Measurements from ENCODE around the gene ASTL.

Gene ASTL

DNA sequence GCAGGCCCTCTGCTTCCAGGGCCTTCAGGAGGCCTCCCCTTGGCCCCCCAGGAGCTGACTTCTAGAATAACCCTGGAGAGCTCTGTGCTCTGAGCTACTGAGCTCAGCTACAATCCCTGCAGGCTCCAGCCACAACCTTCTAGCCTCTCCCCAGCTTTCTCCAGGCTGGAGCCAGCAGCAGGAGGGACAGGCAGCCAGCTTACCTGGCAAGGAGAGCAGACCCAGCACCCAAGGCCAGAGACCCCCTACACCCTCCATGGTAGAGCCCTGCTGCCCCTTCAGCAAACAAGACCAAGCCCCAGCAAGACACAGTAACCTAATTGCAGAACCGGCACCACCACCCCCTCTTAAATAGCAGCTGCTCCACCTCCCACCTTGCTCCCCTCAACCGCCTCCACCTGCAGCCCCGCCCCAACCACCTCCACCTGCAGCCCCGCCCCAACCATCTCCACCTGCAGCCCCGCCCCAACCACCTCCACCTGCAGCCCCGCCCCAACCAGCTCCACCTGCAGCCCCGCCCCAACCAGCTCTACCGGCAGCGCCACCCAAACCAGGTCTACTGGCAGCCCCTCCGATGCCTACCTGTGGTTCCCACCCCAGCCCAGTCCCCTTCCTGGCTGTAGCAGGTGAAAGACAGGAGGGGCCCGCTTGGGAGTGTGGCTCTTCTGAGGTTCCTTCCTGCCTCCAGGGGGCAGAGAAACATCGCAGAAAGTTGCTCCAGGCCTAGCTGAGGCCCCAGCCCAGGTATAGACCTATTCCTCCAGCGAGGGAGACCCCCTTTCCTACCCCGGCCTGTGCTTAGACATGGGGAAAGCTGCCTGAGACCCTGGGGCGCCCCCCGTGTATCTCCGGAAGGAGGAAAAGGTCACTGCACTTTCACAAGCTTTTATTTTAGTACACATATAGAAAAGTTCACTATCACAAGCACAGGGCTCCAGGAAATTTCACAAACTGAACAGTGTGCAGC is at the start of gene ASTL:
Gene ASTL, minus strand, starts transcription at position 324 of the 967 bp plus-strand sequence. Its CDS starts 66 bp downstream, at position 258.
- H3K27ac ChIP-seq = no peak within 1 kb of the TSS
- CTCF ChIA-PET = interaction anchor here (0.5 to 2.3 kb wide), 14 partner anchors 11 to 626 kb away, joined by 3 to 32 read pairs (median 4); partner anchors contain the start of gene ADRA2B
- POLR2A ChIA-PET (ENCODE audit: low non-redundant PET) = interaction anchor here (0.7 kb wide), 1 partner anchor 11 kb away, joined by 3 read pairs; no protein-coding TSS in a partner anchor
- DNase-seq (ENCODE audit: low spot score) = peak; percentile 40
- TF ChIP-seq, protein P1, sequence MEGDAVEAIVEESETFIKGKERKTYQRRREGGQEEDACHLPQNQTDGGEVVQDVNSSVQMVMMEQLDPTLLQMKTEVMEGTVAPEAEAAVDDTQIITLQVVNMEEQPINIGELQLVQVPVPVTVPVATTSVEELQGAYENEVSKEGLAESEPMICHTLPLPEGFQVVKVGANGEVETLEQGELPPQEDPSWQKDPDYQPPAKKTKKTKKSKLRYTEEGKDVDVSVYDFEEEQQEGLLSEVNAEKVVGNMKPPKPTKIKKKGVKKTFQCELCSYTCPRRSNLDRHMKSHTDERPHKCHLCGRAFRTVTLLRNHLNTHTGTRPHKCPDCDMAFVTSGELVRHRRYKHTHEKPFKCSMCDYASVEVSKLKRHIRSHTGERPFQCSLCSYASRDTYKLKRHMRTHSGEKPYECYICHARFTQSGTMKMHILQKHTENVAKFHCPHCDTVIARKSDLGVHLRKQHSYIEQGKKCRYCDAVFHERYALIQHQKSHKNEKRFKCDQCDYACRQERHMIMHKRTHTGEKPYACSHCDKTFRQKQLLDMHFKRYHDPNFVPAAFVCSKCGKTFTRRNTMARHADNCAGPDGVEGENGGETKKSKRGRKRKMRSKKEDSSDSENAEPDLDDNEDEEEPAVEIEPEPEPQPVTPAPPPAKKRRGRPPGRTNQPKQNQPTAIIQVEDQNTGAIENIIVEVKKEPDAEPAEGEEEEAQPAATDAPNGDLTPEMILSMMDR (conservative IDR thresholded peaks at IDR 0.05; ENCODE audit: low read depth) = peak; percentile 37

DNA sequence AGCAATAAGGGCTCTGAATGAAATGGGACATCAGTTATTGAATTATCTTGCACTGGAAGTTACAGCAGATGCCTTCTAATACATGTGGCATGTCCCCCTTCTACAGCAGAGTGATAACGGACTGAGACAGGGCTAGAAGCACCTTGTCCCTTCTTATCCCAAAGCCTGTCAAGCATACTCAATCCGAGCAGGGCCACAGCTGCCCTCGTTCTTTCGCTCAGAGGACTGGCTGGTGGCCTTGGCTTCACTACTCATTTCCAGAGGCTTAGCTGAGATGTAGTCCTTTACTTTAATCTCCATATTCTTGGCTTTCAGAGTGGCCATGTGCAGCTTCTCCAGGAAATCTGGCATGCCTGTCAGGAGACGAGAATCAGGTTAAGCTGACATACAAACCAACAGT is 48.3 kb upstream of the ASTL start:
- DNase-seq (ENCODE audit: low spot score) = no peak
- TF ChIP-seq, protein P1 (conservative IDR thresholded peaks at IDR 0.05; ENCODE audit: low read depth) = no peak
- no peak overlapping the region for H3K27ac ChIP-seq
- ChIA-PET CTCF (interaction anchor here (0.5 to 1.2 kb wide), 2 partner anchors 12 to 61 kb away, joined by 3 to 4 read pairs; no protein-coding TSS in a partner anchor), POLR2A (ENCODE audit: low non-redundant PET) (no interaction called here)

- H3K27ac ChIP-seq = no peak overlapping the region
- CTCF ChIA-PET = interaction anchor here (1.2 kb wide), 1 partner anchor 11 kb away, joined by 3 read pairs; no protein-coding TSS in a partner anchor
- TF ChIP-seq, protein P1 (conservative IDR thresholded peaks at IDR 0.05; ENCODE audit: low read depth) = no peak
- DNase-seq (ENCODE audit: low spot score) = no peak
- POLR2A ChIA-PET (ENCODE audit: low non-redundant PET) = no interaction called here
Observed at GRCh38 chr2:96185516-96185915, 47.2 kb upstream of the ASTL start.

DNA sequence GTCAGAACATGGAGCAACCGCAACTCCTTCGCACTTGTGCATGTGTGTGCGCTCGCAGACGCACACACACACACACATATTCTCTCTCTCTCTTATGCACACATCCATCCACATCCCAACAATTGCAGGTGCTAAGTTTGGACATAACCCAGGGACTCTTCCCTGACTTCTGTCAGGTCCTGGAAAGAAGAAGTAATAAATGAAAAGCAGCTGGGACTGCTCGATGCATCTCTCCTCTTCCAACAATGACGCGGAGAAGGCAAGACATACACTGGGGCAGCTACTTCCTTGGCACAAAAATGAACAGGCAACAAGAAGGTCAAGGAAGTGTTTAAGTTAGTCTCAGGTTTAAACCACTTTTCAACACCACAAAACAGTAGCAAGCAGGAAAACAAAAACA is 46.7 kb upstream of the ASTL start:
- no peak overlapping the region for H3K27ac ChIP-seq
- CTCF ChIA-PET = interaction anchor here (0.6 kb wide), 1 partner anchor 75 kb away, joined by 3 read pairs; no protein-coding TSS in a partner anchor
- no peak for DNase-seq (ENCODE audit: low spot score)
- POLR2A ChIA-PET (ENCODE audit: low non-redundant PET) = no interaction called here
- TF ChIP-seq, protein P1 (conservative IDR thresholded peaks at IDR 0.05; ENCODE audit: low read depth) = no peak

DNA sequence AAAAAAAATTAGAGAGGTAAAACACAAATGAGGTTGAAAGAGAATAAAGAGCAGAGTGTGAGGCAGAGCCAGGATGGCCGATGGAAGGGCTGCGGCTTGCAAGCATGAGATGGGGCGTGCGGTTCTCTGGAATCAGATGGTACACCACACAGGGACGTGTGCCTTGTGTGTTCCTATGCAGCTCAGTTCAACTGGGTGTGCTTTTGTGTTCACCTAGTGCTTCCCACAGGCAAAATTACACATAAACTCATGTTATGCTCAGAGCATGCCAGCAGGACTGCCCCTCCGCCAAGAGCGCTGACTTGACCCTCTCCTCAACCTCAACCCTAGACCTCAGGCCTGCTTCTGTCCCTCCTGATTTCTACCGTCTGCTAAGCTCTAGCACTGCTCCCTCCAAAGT is 45.9 kb upstream of the ASTL start:
- ChIA-PET POLR2A (ENCODE audit: low non-redundant PET) (interaction anchor here (0.7 kb wide), 1 partner anchor 21 kb away, joined by 5 read pairs; no protein-coding TSS in a partner anchor), CTCF (interaction anchor here (0.6 kb wide), 1 partner anchor 76 kb away, joined by 3 read pairs; no protein-coding TSS in a partner anchor)
- TF ChIP-seq, protein P1 (conservative IDR thresholded peaks at IDR 0.05; ENCODE audit: low read depth) = no peak
- DNase-seq (ENCODE audit: low spot score) = no peak
- no peak overlapping the region for H3K27ac ChIP-seq

DNA sequence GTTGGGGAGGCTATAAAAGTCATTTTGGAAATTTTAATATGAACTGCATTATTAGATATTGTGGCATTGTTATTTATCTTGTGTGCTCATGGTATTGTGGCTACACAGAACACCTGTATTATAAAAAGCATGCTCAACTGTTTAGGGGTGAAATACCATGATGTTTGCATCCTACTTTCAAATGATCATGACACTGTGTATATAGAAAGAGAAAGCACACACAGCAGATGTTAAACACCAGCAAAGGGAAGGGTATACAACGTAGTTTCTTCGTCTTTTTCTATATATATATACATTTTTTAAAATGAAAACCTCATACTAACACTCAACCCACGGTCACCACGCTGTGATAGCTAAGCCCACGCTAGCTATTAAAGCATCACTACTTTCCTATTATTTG is 43.2 kb upstream of the ASTL start:
- ChIA-PET CTCF (interaction anchor here (1.3 kb wide), 1 partner anchor 78 kb away, joined by 3 read pairs; no protein-coding TSS in a partner anchor), POLR2A (ENCODE audit: low non-redundant PET) (no interaction called here)
- H3K27ac ChIP-seq = no peak overlapping the region
- no peak for DNase-seq (ENCODE audit: low spot score)
- TF ChIP-seq, protein P1 (conservative IDR thresholded peaks at IDR 0.05; ENCODE audit: low read depth) = no peak
